ENCODE results near the gene MKNK1.

DNA sequence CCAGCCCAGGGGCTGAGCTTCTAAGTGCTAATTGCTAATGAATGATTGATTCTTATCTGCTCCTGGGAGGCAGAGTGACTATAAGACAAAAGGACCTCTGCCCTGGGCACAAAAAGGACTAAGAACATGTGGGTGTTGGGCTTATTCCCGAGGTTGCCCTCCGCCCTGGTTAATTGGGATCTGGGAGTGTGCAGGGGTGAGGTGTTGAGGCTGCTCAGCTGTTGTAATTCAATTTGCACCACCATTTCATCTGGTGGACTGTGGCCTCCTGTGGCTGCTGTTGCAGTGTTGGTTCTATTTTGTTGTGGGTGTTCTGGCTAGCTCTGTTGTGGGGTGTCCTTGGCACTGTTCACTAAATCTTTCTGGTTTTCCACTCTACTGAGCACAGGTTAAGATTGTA is 65.9 kb downstream of the MKNK1 start:
- TF ChIP-seq POLR2A (IDR thresholded peaks at IDR 0.05; ENCODE audit: low read length) (no peak), GATA1 (IDR thresholded peaks at IDR 0.05; ENCODE audit: low read depth, low read length) (no peak)
